A673 (cell line): ENCODE measurements around the gene COX20.

Experiments
- CTCF ChIP-seq: fragments of 300-800, 200-600 bp; sonication (generic); conservative IDR thresholded peaks from 2 replicates; pipeline ENCODE4 v1.5.1; 2017; ENCODE audit warnings: low read depth, mild to moderate bottlenecking, antibody characterized with exemption, low read length, moderate library complexity, mixed read lengths
- EZH2 ChIP-seq: fragments of 200-600 bp; sonication (generic); IDR thresholded peaks from 2 replicates; pipeline ENCODE4 v1.6.1; 2017; ENCODE audit warnings: borderline replicate concordance, low read depth, mild to moderate bottlenecking, mixed read lengths, antibody characterized with exemption, low read length; ENCODE audit not compliant: poor library complexity, severe bottlenecking

GRCh38 chr1:244852694-244853093, 17.2 kb downstream of the COX20 start:
- no peak for TF ChIP-seq CTCF
- TF ChIP-seq EZH2 = no peak
